NCI-H2196 treated with DMSO at 0.1 percent for 48 hours (cell line): ENCODE data around the gene CPHXL2.
A peak's percentile ranks its signal among the peaks of the same experiment; 100 is the strongest.

Experiments used
- DNase-seq: peaks from one replicate; lab custom pipeline; 2025; ENCODE audit not compliant: unreplicated experiment; lab: John Stamatoyannopoulos, UW

The CPHXL2 gene

DNA sequence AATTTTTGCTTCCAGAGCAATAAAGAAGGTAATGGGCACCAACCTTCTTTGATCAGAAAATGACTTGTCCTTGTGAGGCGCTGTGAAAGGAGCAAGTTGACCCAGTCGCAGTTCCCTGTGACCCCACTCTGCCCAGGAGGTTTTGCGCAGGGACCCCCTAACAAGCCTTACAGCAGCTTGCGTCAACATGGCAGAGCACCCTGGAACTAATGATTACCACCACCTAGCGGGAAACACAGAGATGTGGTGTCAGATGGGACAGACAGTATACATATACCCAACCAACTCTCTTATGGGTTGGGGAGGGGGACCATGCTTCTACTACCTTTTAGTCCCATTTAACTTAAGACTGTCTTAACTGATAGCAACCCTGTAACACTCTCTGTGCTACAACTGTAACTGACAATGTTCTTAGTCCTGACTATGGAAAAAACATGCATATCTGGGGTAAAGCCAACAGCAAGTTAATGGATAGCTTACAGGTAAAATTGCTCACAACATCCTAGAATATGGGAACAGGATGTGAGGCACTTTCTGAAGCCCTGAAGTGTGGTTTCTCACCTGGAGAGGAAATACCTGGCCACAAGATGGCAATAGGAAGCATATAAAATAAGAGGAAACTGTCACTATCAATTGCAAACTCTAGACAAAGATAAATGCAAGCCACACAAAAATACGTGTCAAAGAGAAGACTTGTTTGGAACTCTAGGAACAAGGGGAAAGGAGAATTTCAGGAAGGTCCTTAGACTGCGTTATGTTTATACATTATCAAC, 32.4 kb downstream of the CPHXL2 start:
- no peak for DNase-seq

DNA sequence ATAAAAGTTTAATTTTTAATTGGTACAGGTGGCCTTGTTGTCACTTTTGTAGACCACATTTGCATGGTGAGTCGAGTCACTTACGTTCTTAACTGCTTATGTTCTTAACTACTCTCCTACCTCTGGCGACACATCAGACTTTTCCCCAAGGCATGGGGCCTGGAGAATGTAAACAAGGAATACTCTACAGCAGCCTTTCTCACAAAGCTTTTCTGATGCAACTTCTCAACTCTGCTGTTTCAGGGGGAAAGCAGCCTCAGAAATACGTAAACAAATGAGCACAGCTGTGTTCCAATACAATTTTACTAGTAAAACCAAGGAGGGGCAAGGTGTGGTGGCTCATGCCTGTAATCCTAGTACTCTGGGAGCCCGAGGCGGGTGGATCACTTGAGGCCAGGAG, 36.2 kb downstream of the CPHXL2 start:
- DNase-seq, result no peak

DNA sequence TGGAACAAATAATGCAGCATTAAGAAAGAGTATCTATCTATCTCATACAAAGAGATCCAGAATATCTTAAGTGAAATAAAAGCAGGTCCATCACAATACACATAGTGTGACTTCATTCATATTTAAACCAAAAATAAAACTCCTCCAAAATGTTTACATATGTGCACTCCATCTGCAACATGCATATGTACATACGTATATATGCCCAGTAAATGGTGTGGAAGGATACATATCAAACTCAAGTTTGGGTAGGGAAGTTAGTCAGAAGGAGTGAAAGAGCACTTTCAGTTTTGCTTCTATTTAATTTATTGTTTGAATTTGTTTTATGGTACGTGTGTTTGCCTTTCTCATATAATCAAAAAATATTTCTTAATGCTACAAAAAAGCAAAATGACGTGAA, 41.8 kb downstream of the CPHXL2 start:
- no peak for DNase-seq

DNA sequence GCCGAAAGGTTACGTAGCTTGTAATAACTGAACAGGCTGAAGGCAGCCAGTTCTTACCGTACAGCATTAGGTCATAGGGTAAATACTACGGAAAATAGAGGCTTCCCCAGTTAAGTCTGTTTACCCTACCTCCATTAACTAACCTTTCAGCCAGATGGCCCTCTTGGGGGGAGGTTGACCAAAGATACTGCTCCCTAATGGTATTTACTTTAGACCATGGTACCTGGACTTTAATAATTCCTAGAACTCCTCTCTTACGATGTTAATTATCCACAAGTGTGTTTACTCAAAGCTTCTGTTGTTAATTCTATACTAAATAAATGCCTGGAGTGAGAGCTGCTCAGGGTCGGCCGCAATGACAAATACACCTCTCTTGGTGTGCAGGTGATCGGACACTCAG, 44.0 kb downstream of the CPHXL2 start:
- DNase-seq, result no peak

DNA sequence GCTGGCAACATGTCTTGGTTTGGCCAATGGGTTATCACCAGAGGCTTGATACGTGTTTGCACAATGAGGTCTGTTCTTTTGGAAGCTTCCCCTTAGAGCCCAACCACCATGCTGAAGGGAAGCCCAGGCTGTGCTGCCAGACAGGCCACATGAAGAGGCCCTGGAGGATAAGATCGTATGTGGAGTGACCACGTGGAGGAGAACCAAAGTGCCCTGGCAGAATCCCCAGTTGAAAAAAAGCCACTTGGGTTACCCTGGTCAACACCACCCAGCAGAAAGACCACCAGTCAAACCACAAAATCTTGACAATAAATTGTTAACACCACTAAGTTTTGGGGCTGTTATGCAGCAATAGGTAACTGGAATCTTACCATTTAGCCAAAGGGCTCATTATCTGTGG, 46.8 kb downstream of the CPHXL2 start:
- DNase-seq, result no peak

DNA sequence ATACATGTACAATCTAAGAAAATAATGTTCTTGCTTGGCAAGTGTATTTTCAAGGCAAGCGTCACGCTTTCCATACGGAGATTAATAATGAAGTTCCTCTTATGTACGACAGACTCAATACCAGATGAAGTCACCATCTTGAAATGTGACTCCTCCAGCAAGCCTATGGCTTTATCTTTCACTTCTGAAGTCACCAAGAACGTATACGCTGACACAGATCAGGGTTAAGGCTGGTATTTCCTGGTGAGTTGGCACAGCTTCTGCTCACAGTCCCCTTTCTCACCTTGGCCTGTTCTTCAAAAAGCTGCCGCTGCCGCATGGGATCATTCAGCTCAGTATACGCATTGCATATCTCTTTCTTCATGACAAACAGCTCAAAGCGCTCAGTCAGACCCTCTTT, 47.7 kb downstream of the CPHXL2 start:
- DNase-seq, result no peak

DNA sequence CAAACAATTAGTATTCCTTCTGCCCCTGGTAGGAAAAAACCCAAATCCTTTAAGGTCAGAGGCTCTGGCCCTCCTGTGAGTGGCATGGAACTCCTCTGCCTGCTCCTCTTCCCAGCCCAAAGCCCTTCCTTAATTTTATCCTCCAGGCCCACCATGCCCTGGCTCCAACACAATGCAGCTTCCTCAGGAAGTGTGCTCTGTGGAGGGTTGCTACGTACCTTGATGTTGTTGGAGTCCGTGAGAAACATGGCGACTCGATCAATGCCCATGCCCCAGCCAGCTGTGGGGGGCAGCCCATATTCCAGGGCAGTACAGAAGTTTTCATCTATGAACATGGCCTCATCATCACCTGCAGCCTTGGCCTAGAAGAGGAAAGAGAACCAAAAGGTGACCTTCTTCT, 48.5 kb downstream of the CPHXL2 start:
- no peak for DNase-seq

DNA sequence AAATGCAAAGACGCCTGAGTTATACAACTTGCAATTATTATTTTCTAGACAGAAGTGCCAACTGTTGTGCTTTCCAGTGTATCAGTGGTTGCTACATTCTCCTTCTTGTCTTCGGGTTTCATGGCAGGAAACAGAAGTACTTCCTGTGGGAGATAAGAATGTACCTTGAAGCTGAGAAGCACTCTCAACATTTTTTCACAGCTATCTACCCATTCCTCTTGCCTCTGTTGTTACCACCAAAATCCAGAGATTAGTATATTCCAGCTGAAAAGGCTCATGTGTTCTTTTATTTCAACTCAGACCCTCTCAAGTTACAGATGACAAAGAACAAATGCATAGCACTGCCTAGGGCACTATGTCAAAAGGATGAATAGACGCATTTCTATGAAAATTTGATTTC, 49.0 kb downstream of the CPHXL2 start:
- no peak for DNase-seq

DNA sequence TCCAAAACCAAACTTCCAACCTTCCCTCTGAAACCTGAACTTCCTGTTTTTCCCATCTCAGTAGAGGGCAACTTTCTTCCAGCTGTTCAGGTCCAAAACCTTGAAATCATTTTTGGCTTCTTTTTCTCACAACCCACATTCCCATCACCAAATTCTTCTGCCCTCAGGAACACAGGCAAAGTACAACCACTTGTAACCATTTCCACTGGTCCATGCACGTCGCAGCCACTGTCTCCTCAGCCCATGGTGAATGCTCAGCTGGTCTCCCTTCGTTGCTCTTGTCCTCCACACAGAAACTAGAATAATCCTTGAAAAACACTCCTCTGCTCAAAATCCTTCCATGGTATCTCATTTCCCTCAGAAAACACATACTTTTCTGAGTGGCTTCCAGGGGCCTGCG, 50.0 kb downstream of the CPHXL2 start:
- no peak for DNase-seq

DNA sequence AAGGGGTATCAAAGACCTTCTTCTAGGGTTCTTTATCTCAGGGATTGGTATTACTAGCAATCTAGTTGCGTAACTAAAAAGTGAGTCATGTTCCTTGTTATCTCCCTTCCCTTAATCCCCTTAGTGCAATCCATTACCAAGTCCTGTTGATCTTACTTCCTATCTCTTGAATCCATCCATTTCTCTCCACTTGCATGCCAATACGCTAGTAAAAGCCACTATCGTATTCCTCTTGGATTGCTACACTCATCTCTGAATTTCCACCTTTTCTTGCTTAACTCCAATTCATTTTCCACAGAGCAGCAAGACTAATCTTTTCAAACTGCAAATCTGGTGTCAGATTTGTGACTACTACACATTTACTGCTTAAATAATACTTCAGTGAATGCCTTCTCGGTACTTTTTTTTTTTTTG, 51.9 kb downstream of the CPHXL2 start:
- no peak for DNase-seq

DNA sequence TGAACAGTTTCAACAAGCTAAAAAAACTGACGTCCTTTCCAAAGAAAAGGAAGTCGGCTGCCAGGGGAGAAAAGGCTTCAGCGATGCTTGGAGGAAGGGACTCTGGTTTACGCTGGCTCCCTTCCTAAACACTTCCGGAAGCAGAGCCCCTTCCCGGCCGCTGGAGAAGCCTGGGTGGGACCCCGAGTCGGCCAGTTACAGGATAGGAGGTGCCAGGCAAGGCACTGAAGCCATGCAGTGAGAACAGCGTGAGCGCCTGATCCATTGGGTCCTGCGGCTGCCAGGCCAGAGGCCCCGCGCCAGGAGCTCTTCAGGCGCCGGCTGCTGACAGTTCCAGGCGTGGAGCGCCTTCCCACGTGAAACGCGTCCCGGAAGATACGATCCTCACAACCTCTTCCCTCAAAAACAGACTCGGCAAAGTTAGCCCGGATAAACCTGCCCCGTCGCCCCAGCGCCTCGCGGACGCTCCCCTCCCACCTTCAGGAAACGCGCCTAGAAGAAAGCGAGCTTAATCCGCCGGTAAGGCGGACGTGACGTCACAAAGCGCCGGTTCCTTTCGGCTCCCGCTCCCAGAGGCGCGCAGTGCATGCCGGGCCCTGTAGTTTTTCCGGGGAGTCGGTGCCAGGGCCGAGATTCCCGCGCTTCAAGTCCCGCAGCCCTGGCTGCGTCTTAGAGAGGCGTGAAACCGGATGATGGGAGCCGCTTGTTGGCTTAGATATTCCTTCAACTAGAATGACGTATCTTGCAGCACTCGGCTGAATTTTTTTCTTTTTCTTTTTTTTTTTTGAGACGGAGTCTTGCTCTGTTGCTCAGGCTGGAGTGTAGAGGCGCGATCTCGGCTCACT, 53.8 kb downstream of the CPHXL2 start, which contains the start of gene ADAT1:
ADAT1 (minus strand) TSS at position 521 of the 845 bp plus-strand sequence. CDS start 2,482 bp downstream, outside the sequence.
- peak; percentile 85 for DNase-seq

DNA sequence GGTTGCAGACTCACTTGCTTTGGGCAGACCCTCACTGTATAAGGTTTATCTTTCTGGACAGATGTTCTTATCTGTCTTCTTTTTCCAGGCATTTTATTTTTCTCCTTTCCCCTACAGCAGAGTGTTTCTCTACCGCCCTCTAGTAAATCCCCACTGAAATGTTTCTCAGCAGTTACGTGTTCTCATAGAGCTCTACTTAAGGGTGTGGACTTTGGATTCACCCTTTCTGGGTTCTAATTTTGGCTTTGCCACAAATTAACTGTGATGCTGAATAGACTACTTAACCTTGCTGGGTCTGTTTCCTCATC, 55.7 kb downstream of the CPHXL2 start:
- no peak for DNase-seq

DNA sequence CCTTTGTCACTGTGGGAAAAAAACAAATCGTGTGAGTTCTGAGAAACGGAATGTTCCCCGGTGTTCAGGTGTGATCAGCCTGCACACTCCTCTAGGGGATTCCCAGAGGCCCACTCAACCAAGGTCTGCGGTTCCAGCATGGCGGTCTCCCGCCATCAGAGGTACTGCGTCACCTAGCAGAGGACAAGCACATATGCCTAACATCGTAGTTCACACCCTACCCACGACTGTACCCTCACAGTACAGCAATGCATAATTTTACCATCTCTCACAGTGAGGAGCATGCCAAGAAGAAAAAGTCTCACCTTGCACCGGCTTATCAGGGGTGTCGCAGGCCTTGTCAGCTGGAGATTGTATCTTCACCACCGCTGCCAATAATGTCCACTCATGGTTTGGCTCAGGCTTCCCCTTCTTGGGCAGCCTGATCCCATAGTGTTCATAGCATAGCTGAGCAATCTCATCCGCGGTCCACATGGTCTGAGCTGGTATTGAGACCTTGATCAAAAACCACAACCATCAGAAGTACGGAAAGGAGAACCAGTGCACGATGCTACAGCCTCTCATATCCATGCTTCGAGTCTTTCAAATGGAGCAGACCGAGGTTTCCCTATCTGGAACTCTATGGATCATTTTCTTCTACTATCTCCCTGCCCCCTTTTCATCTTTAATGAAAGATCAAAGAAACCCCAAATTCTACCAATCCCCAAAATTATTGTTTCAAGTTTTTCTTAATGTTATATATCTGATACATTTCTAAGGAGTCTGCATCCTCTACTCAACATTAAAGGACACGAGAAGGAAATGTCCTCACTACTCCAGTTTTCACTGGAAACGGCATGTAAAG, 56.3 kb downstream of the CPHXL2 start:
- no peak for DNase-seq

DNA sequence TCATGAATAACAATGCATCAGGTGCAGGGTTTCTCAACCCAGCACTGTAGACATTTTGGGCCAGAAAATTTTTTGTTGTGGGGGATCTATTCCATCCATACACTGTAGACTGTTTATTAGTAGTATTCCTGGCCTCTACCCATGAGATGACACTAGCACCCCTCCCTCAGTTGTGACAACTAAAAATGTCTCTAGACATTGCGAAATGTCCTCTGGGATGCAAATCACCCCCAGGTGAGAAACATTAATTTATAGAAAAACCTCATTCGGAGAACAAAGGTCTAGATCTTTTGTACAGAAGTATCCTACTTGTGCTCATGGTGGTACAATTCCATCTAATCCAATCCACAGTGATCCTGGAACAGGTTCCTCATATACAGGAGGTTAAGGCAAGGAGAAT, 58.0 kb downstream of the CPHXL2 start:
- no peak for DNase-seq

DNA sequence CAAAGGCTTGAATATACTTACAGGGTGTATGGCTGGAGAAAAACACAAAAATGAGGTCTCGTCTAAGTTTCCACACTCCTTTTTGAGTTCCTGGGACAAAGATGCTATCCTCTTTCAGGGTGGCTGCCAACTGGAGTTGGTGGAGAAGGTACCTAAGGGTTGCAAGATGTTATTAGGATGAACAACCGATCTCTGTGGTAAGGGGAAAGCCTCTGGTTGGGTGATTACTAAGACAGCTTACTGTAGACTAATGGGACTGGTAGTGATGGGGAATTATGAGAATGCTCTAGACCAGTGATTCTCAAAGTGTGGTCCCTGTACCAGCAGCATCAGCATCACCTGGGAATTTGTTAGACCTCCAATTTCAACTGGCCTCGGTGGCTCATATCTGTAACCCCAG, 59.7 kb downstream of the CPHXL2 start:
- DNase-seq, result no peak

DNA sequence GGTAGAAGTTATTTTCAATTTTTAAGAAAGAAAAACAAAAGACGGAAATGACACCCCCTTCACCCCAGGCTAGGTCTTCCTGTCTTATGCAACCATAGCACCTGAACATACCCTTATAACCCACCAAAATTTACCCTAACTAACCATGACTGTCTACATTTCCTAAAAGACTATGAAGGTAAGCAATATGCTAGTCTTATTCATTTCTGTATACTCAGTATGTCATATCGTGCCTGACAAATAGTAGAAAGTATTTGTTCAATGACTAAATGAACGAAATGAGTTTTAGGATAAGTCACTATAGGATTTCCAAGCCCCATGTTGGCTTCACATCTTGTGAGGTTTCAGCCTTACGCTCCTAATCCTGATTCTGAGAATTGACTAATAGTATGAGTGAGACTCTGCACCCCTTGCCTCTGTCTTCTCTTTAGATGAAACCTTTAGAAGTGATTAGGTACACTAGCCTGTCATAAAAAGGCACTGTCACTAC, 60.2 kb downstream of the CPHXL2 start:
- DNase-seq, result no peak

DNA sequence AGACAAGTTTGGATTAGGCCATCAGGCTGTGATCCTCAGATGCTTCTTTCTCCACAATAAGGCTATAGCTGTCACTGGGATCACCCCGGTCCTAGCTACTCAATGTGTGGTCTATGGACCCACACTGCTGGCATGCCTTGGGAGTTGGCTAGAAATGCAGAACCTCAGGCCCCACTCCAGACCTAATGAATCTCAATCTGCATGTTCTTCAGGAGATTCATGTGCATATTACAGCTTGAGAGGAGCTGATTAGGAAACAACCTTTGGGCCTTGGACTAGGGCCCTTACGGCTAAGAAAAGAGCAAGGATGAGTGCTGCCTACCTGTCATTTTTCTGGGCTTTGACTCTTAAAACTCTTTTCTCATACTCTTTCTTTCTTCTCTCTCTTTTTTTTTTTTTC, 61.2 kb downstream of the CPHXL2 start:
- DNase-seq, result no peak

DNA sequence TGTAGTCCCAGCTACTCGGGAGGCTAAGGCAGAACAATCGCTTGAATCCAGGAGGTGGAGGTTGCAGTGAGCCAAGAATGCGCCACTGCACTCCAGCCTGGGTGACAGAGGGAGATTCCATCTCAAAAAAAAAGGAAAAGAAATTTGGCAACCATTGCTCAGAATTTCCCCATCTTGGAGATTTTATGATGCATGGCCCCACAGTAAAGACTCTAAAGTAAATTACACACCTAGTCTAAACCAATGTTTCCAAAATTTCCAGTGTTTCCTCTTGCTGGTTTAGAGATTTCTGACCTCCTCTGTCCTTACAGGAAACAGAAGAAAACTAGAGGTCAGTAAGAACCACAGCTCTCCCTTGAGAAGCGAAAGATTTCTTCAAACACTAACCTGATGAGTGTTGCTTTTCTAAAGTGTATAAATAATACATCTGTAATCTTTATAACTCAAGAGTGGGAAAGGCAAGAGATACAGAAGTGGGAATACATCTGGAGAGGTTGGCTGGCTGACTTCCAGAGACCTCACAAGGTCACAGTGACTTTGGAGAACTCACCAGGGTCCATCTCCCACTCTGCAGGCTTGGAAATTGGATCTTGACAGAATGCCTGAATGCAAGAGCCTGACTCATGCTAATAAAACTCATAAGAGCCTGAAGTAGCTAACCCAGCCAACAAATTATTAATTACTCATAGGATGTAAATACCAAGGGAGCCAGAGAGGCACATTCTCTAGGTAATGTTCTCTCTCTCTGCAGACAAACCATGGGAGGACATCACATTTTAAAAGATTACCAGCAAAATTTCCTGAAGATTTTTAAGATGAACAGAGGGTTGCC, 62.5 kb downstream of the CPHXL2 start:
- DNase-seq, result no peak
